HG03565 (cell line): Measurements from ENCODE around the gene ITPR3.

Experiments used
- ATAC-seq: cut with Tn5 transposase; IDR thresholded peaks from one replicate; pipeline ENCODE4 v1.9.1; 2021; ENCODE audit warnings: mild to moderate bottlenecking, moderate library complexity; ENCODE audit not compliant: unreplicated experiment

Gene ITPR3

DNA sequence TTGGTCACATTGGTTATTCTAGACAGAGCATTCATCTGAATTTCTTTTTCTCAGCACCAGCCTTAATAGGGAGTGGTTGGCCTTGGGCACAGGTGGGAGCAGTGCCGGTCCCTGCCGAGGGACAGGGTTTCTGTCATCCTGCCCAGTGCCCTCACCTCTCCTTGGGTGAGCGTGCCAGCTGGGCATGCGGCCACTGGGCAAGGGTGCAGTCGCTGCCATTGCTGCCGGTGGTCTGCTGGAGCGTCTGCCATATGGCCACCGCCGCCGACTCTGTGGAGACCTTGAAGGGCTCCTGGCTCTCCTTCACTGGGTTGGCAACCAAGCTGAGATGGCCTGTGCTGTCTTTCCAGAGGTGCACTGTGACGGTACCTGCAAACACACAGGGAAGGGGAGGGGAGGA lies 106.8 kb downstream of the ITPR3 start:
- ATAC-seq, result no peak

GRCh38 chr6:33728438-33728837 lies 107.3 kb downstream of the ITPR3 start:
- ATAC-seq, result no peak

- no peak for ATAC-seq
Observed at GRCh38 chr6:33729059-33729458, 107.9 kb downstream of the ITPR3 start.

DNA sequence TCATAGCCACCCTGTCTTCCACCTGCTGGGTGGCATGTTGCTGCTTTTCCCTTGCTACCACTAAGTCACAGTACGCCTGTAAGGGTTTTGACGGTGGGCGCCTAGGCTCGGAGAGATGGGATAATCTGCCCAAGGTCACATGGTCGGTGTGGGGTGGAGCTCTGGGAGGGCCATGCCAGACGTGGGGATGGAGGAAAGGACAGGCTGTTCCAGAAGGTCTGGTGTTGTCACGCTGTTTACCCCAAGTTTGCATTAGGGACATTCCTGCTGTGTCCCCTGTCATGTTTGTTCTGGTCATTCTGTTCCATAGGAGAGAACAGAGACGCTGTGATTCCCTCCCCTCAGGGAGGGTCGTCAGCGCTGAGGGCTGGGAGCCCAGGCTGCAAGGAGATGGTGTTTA lies 109.5 kb downstream of the ITPR3 start:
- no peak for ATAC-seq

DNA sequence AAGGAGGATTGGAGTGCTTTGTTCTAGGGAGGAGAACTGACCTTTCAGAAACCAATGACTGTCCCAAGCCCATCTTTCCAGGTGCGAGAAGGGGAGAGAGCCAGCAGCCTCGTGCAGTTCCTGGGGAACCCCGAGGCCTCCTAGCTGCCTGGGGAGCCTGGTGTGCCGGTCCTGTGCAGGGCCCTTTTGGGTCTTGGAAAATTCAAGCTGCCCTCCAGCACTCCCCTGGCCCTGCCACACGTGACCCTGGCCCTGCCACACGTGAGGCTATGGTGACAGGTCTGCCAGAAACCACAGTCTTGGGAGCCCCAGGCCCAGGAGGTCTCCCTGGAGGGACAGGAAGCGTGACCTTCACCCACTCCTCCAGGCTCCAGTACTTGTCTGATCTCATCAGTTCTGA lies 109.9 kb downstream of the ITPR3 start:
- no peak for ATAC-seq

DNA sequence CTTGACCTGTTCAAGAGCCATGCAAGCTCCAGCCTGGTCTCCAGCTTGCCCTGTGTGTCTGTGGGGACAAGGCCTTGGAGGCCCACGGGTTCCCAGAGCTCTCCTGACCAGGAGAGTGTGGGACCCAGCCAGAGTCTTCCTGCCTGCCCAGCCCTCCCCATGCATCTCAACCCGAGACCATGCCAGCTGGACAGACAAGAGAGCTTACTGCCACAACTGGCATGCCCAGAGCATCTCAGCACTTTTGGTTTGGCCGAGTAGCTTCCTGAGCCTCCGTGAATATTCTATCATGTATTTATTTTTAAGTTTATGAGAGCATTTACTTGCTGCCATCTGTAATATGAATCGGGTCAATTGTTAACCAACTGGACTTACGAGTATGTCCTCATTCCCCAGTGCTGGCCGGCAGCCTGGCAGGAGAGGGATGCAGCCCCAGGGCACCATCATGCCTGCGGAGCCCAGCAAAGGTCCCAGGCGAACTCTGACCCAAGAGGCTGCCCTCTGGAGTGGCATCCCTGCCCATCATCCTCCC lies 110.7 kb downstream of the ITPR3 start:
- no peak for ATAC-seq

DNA sequence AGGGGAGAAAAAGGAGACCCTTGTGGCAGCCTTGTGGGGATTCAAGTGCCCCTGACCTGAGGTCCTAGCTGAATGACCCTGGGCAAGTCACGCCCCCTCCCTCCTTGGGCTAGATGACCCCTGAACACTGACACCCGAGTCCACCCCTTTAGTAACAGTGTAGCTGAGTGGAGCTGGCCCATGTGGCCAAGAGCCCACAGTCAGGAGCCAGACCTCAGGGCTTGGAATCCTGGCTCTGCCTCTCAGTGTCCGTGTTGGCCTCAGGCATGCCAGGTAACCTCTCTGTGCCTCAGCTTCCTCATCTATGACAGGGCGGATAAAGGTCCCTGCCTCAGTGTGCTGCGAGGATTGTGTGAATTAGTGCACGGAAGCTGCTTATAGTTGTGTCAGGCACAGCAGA lies 111.3 kb downstream of the ITPR3 start:
- no peak for ATAC-seq

DNA sequence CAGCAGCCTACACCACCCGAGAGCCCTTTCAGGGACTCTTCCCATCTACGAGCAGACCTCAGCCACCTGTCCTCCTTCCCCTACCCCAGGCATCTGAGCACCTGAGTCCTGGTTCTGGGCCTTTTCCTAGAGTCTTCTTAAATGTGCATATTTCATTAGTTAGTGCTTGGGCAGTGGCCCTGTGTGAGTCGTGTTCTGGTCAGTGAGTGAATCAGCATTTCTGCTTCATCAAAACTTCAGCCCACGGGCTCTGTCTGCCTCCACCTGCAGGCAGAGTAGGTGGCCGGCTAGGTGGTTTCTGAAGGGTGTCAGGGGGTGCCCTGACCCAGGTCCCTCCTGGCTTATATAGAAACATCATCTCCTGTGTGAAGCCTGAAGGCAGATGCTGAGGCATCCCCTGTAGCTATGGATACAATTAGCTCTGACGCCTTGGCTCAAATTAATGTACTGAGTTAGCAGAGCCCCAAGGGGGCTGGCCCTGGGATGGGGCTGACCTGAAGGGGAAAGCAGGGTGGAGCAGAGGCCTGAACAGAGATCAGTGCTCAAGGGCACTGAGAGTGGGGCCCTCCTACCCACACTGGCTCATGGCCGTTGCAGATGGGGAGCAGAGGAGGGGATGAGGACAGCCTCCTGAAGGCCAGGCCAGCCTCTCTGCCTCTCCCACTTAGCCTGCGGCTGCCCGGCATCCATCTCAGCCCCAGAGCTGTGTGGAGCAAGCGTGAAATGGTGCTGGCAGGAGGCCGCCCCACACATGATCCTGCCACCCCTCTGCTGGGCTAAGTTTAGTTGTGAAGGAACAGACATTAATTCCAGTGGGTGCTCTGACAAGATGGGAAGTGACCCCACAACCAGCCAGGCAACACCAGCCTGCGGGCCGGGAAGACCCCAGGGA lies 111.9 kb downstream of the ITPR3 start:
- ATAC-seq, result no peak

DNA sequence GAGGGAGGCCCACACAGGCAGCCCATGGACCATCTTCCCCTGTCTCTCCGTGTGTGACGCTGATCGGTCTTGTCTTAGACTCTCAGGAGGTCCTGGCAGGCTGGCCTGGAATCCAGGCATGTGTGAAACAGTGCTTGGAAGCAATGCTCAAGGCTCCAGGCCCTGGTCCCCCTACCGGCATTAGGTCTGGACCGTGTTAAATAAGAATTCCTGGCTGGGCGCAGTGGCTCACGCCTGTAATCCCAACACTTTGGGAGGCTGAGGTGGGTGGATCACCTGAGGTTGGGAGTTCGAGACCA lies 112.5 kb downstream of the ITPR3 start:
- no peak for ATAC-seq

DNA sequence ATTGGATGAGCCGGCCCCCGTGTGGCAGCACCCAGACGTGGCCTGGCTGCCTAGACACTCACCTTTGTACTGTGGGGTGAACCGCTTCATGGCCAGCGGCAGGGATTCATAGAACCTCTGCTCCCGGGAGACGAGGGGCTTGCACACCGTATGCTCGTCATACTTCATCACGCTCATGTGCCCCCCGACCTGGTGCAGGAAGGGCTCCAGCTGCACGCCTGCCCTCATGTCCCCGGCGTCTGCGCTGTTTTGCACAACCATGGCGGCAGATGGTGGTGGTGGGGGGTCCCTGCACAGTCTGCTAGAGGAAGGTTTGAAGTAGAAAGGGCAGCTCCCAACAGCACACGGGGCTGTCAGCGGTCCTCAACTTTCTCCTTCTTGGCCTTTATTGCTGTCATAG lies 114.1 kb downstream of the ITPR3 start:
- no peak for ATAC-seq

- no peak for ATAC-seq
Observed at GRCh38 chr6:33737267-33738026, 116.3 kb downstream of the ITPR3 start.

DNA sequence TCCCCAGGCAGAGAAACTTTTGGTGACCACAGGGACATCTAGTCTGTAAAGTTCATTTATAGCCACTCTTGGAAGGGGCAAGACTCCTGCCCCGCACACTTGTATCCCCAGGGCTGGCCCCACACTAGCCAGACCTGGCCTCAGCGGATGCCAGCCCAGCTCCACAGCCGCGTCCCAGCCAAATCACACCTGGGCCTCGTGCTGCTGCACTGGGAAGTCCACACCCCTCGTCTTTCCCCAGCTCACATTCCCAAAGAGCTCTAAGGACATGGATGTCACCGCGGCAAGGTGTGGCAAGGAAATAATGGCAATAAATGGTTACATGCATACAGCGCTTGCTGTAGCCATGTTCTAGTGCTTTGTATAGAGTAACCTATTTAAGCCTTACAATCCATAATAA lies 117.0 kb downstream of the ITPR3 start:
- no peak for ATAC-seq

DNA sequence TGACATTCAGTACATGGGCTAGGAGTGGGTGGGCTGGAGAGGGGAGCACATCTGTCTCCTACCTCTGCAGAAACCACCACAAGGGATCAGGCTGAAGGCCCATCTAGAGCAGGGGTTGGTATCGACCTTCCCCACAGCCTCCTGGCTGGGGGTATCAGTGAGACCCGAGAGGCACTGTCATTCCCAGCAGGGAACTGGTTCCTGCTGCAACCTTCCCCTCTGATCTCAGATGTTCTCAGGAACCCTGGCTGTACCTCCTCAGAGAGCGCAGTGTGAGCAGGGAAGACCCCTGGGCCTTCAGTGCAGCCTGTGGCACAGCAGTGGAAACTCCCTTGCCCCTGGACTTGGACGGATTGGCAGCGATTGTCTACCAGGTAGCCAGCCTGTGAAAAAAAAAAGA lies 117.8 kb downstream of the ITPR3 start:
- ATAC-seq, result no peak

GRCh38 chr6:33739571-33739970 lies 118.4 kb downstream of the ITPR3 start:
- ATAC-seq, result no peak

DNA sequence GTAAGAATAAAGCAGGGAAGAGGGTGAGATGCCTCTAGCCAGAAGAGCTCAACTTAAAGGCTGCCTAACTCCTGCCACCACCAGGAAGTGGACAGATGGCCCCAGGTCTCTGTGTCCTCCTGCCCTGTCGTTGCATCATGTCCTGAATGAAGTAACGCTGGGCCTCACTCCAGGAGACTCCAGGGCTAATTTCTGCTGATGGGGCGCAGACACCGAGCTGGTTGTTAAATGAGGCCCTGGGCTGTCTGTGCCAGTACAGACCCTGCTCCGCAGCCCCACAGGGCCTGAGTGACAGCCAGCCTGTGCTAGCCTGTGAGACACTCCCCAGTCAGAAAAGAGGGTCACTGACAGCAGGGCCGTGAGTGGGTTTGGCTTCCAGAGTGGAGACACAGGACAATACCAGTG lies 119.1 kb downstream of the ITPR3 start:
- no peak for ATAC-seq

DNA sequence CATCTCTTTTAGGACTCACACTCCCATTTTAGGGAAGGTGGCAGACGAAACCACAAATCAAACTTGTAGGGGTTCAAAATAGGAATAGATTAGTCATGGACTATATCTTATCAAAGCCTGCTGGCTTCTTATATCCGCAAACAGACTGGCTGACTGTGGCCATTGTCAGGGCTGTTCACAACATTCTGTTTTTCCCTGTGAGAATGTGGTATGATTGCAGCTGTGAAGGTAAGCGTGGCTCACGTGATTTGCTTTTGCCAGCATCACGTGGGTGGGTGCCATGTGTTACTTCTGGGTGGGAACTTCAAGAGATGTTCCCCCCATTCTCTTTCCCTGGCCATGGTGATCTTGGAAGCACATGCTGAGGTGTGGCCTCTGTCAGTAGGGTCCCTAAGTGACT lies 119.7 kb downstream of the ITPR3 start:
- no peak for ATAC-seq

- no peak for ATAC-seq
Observed at GRCh38 chr6:33742092-33742491, 121.0 kb downstream of the ITPR3 start.

DNA sequence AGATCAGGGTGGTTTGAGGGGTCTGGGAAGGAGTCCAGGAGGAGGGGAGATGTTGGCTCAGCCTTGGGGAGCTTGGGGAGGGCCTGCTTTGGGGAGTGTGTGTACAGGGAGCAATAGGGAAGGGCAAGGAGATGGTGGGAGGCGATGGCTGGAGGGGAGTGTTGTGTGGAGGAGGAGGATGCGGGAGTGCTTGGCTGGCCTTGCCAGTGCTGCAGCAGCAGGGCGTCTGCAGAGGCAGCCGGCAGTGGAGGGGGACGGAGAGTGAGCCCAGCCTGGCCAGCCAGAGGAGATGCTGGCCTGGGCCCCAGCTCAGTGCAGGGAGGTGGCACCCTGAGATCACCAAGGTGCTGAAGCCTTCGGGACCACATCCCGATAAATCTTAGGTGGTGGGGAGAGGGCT lies 121.7 kb downstream of the ITPR3 start:
- ATAC-seq, result no peak

- ATAC-seq, result no peak
Observed at GRCh38 chr6:33744001-33744848, 123.1 kb downstream of the ITPR3 start.

GRCh38 chr6:33744895-33745546 lies 123.9 kb downstream of the ITPR3 start:
- ATAC-seq, result no peak

- ATAC-seq, result no peak
Observed at GRCh38 chr6:33745548-33745947, 124.4 kb downstream of the ITPR3 start.
